COLO829 (cell line): Measurements from ENCODE around the gene CDCA5.
"Not testable (repeated sequence)": the region's sequence is repeated elsewhere in the genome, so short reads cannot be mapped to it uniquely, and the experiment has no call there.

Source experiments
- DNase-seq: peaks from one replicate; pipeline ENCODE4 v3.0.0; 2012; ENCODE audit warnings: low spot score

The CDCA5 gene

DNA sequence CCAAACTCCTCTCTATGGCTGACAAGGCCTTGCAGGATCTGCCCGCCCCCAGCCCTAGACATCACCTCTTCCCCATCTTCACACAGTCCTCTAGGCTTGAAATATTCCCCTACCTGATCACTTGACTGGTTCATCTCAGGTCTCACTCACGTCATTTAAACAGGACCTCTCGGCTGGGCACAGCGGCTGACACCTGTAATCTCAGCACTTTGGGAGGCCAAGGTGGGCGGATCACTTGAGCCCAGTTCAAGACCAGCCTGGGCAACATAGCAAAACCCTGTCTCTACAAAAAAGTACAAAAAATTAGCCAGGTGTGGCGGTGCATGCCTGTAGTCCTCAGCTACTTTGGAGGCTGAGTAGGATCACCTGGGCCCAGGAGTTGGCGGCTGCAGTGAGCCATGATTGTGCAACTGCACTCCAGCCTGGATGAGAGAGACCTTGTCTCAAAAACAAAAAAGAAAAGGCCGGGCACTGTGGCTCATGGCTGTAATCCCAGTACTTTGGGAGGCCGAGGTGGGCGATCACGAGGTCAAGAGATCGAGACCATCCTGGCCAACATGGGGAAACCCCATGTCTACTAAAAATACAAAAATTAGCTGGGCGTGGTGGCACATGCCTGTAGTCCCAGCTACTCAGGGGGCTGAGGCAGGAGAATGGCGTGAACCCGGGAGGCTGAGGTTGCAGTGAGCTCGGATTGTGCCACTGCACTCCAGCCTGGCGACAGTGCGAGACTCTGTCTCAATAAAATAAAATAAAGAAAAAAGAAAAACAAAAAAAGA lies 35.2 kb upstream of the CDCA5 start:
- DNase-seq, result not testable (repeated sequence)

DNA sequence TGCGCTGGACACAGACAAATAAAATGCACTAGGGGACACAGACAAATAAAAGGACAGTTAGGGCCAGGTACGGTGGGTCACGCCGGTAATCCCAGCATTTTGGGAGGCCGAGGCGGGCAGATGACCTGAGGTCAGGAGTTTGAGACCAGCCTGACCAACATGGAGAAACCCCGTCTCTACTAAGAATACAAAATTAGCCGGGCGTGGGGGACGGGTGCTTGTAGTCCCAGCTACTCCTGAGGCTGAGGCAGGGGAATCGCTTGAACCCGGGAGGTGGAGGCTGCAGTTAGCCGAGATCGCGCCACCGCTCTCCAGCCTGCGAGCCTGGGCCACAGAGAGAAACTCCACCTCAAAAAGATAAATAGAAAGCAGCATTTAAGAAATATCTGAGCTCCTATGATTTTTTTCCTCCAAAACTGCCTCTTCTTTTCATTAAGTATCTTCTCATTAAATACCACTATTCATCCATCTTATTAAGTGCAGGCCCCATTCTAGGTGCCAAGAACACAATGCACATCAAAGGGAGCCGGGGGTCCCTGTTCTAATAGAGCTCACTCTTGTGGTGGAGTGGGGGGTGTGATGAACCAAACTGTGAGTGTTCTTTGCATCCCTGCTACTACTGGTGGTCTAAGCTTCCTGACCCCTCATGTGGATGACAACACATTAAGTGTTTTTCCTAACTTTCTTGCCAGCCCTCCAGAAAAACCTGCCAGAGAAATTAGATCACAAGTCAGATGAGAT lies 34.4 kb upstream of the CDCA5 start:
- DNase-seq, result no peak

DNA sequence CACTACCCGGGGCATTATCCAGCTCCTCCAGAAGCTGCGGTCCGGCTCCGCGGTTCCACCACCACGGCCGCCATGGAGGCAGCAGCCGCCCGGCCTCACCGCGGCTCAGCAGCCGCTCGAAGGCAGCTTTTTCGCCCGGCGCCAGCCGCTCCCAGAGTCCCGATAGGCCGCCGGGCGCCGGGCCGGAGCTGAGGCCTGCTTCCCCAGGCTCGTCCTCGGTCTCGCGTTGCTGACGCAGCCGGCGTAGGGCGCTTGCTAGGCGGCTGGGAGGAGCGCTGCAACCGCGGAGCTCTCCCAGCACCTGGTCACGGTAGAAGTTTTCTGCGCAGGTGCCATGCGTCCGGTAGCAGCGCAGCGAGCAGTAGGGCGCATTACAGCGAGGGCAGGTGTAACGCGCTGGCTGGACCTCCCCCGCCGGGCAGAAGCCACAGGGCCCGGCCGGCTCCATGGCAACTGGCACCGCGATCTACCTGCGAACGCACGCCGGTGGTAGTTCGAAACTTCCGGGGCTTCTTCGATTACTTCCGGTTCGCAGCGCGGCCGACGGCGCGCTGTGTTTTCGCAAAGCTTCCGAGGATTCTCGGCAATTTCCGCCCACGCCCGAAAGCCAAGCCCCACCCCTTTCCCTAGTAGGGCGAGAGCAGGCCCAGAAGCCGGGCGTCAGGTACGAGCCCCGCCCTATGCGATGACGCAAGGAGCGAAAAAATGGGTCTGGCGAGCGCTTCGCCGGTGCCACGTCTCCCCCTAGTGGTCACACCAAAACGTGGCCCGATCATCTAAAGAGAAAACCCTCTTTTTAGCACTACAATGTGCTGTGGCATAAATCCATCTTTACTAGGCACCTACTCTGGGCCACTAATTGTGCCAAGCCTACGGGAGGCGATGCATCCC lies 33.6 kb upstream of the CDCA5 start, which contains the start of gene ZNHIT2:
TSS of gene ZNHIT2 (minus strand) at position 496 of the 891 bp plus-strand sequence. CDS start at position 448, 48 bp downstream.
- DNase-seq, result peak; percentile 95

GRCh38 chr11:65116370-65117205 lies 32.7 kb upstream of the CDCA5 start:
- DNase-seq, result no peak

- no peak for DNase-seq
Observed at GRCh38 chr11:65115361-65116082, 31.7 kb upstream of the CDCA5 start.

GRCh38 chr11:65114538-65115171 lies 30.8 kb upstream of the CDCA5 start:
- no peak for DNase-seq

- DNase-seq, result no peak
Observed at GRCh38 chr11:65113839-65114238, 30.0 kb upstream of the CDCA5 start.

DNA sequence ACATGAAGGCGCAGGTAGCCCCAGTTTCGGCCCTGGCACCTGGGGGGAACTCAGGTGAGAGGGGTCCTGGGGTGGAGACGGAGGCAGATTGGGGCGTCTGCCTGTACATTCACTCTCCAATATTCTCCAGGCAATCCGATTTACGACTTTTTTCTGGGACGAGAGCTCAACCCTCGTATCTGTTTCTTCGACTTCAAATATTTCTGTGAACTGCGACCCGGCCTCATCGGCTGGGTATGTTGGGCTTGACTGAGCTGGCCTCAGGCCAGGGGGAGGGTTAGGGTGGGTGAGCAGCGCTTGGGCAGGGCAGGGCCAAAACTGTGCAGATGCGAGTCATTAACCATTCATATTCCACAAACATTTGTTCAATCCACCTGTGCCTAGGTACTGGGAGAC lies 29.5 kb upstream of the CDCA5 start:
- DNase-seq, result no peak

DNA sequence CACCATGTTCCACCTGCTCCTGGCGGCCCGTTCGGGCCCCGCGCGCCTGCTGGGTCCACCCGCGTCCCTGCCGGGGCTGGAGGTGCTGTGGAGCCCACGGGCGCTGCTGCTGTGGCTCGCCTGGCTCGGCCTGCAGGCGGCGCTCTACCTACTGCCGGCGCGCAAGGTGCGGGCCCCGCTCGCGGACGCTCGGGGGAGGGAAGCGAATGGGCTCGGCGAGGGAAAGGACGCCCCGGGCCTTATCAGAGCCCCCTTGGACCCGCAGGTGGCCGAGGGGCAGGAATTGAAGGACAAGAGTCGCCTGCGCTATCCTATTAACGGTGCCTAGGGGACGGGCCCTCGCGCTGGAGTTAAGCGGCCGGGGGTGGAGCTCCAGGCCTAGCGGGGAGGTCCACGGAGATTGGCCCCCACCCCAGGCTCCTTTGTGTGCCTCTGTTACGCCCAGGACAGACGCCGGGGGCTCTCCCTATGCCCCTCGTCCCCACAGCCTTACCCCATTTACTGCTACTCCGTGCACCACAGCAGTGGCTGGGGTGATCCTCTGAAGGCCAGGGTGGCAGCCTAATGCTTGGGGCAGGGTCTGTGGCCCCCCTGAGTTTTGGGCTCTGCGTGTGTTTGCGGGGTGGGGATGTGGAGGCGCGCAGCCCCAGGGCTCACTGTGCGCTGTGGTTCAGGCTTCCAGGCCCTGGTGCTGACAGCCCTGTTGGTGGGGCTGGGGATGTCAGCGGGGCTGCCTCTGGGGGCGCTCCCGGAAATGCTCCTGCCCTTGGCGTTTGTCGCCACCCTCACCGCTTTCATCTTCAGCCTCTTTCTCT lies 28.9 kb upstream of the CDCA5 start:
- peak; percentile 35 for DNase-seq

DNA sequence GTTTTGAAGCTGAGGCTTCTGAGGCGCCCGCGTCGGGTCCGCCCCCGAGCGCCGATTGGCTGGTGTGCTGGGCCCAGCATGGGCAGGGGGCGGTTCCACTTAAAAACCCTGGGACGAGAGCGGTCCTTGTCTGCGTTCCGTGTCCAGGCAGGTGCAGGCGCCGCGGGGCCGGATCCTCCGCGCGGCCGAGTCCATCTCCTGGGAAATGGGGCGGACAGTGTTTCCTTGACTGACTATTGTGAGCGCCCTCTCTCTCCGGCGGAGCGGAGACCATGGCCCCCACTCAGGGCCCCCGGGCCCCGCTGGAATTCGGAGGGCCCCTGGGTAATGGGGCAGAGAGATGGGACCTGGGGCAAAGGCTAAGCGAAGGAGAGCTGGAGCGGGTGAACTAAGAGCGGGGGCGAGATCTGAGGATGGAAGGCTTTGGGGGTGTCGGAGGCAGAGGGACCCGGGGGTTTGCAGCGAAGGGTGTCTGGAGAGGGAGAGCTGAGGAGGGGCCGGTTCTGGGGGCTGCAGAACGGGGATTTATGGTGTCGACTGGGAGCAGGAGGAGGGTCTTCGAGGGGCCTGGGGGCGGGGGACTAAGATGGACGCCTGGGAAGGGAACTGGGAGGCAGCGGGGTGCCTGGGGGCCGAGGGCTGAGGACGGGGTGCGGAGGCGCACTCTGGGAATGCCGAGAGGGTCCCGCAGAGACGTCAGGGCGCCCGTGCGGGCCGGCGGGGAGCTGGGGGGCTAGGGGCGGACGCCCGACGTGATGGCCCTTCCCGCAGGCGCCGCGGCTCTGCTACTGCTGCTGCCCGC lies 28.1 kb upstream of the CDCA5 start, which contains the start of gene TM7SF2:
TSS of gene TM7SF2 (plus strand) at position 129 of the 802 bp plus-strand sequence. CDS start at position 273, 144 bp downstream.
- DNase-seq, result peak; percentile 94

GRCh38 chr11:65111159-65111743 lies 27.4 kb upstream of the CDCA5 start:
- no peak for DNase-seq

DNA sequence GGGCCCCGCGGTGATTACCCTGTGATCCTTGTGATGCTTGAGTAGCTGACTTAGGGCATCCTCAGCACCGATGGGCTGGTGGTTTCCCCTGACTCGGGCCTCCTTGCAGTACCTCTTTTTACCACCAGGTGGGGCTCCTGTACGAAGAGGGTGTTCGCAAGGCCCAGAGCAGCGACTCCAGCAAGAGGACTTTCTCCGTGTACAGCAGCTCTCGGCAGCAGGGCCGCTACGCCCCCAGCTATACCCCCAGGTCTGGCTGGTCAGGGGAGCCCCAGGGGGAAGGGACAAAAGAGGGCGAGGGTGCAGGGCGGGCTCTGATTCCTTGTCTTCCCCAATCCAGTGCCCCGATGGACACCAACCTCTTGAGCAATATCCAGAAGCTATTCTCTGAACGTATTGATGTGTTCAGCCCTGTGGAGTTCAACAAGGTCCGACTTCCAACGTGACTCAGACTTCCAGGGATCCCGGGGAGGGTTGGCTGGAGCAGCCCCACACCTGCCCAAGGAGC lies 26.6 kb upstream of the CDCA5 start:
- DNase-seq, result peak; percentile 83

- DNase-seq, result no peak
Observed at GRCh38 chr11:65109231-65110198, 25.7 kb upstream of the CDCA5 start.

DNA sequence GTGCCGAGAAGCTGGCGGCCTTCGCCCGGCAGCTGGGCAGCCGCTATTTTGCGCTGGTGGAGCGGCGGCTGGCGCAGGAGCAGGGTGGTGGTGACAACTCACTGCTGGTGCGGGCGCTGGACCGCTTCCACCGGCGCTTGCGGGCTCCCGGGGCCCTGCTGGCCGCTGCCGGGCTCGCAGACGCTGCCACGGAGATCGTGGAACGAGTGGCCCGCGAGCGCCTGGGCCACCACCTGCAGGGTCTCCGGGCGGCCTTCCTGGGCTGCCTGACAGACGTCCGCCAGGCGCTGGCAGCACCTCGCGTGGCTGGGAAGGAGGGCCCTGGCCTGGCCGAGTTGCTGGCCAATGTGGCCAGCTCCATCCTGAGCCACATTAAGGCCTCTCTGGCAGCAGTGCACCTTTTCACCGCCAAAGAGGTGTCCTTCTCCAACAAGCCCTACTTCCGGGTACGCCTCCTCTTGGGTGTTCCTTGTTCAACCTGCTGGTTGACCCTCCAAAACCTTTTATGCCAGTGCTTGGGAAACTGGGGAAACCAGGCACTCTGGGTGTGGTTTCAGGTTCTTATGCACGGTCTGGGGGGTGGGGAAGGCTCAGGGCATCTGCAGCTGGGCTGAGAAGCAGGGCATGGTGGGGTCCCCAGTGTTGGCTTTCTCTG lies 24.8 kb upstream of the CDCA5 start:
- DNase-seq, result no peak

DNA sequence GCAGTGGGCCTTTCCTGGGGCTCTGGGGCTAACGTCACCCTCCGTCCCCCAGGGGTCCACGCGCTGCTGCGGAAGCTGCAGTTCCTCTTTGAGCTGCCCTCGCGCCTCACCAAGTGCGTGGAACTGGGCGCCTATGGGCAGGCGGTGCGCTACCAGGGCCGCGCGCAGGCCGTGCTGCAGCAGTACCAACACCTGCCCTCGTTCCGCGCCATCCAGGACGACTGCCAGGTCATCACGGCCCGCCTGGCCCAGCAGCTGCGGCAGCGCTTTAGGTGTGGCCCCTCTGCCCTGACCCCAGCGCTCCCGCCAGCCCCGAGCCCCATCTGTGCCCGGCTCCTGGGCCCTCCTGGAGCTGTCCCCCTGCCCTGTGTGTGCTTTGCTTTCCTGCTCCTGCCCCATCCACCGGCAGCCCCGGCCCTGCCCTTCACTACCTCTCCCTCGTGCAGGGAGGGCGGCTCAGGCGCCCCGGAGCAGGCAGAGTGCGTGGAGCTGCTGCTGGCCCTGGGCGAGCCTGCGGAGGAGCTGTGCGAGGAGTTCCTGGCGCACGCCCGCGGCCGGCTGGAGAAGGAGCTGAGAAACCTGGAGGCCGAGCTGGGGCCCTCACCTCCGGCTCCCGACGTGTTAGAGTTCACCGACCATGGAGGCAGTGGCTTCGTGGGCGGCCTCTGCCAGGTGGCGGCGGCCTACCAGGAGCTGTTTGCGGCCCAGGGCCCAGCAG lies 24.1 kb upstream of the CDCA5 start:
- DNase-seq, result no peak
